GM21367 (cell line): ENCODE data around the gene KRT4.
"Not testable (repeated sequence)": the region's sequence is repeated elsewhere in the genome, so short reads cannot be mapped to it uniquely, and the experiment has no call there.

Experiments
- ATAC-seq: cut with Tn5 transposase; IDR thresholded peaks from one replicate; pipeline ENCODE4 v1.9.1; 2021; ENCODE audit not compliant: unreplicated experiment

KRT4 gene

DNA sequence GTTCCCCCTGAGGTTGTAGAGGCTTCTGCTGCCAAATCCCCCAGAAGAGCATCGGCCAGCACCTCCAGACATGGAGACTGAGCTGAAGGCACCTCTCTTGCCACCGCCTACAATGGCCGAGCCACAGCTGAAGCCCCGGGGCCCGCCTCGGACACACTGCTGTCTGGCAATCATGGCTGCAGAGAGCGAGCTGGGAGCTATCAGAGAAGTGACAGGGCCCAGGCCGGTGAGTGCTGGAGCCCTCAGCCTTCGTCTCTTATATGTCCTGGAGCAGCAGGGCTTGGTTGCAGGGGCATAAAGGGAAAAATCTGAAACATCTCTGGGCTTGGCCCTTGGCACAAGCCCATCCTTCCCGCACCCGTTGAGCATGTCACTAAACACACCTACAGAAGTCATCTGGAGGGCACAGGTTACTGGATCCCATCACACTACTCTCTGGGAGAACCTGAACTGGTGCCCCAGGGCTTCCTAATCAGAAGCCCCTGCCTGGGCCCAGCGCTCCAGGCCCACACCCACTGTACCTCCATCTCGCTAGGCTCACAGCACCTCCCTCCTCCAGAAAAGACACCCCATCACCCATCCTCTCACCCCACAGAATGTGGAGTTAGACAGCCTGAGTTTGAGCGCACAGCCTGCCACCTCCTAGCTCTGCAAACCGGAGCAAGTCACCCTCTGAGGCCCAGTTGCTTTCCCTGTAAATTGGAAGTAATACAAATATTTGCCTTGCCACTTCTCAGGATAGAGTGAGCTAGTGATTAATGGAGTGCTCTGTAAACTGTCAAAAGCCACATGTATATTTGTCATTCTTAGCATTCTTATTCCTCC, at the start of gene KRT4:
TSS of gene KRT4 (minus strand) at position 232 of the 825 bp plus-strand sequence. CDS start at position 174, 58 bp downstream.
- no peak for ATAC-seq

- no peak for ATAC-seq
Observed at GRCh38 chr12:52862023-52862422, 48.1 kb upstream of the KRT4 start.

DNA sequence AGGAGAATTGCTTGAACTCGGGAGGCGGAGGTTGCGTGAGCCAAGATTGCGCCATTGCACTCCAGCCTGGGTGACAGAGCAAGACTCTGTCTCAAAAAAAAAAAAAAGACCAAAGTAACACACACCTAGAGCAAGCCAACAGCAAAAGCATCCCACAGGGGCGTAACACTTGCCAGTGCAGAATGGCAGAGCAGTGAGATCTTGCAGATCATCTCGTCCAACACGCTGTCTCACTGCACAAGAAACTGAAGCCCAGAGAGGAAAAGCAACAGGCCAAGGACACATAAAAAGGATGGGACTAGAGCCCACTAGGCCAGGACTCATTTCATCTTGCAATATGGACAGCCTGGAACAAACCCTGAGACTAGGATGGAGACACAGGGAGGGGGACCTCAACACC, 47.6 kb upstream of the KRT4 start:
- no peak for ATAC-seq

DNA sequence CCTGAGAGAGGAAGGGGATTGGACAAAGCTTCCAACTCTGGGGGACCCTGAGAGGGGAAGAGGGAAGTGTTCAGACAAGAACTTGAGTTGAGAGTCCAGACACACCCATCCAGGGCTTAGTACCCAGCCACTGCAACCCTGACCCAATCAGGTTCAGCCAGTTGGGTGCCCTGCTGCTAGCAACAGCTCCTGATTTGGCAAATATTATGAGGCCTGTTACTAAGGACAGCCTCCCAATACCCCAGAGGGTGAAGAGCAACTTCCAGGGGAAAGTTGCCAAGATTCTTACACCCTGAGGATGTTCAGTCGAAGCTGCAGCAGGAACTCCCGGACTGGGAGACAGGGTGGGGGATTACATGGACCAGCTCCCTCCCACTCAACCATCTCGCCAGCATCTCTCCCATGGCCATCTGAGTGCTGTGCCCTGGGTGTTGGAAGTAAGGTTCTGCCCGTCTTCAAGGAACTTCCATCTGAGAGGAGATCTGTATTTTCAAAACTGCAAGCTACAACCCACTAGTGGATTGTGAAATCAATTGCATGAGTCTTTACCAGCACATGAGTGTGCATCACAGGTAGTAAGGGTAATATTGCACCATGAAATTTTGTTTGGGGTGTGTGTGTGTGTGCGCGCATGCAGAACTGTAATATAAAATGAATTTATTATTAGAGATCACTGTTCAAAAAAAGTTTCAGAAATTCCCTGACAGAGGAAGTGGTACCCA, 46.3 kb upstream of the KRT4 start:
- no peak for ATAC-seq

GRCh38 chr12:52857500-52857899, 43.6 kb upstream of the KRT4 start:
- no peak for ATAC-seq

- no peak for ATAC-seq
Observed at GRCh38 chr12:52856787-52857186, 42.9 kb upstream of the KRT4 start.

DNA sequence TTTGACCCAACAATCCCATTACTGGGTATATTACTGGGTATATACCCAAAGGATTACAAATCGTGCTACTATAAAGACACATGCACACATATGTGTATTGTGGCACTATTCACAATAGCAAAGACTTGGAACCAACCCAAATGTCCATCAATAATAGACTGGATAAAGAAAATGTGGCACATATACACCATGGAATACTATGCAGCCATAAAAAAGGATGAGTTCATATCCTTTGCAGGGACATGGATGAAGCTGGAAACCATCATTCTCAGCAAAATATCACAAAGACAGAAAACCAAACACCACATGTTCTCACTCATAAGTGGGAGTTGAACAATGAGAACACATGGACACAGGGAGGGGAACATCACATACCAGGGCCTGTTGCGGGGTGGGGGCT, 42.2 kb upstream of the KRT4 start:
- not testable (repeated sequence) for ATAC-seq

DNA sequence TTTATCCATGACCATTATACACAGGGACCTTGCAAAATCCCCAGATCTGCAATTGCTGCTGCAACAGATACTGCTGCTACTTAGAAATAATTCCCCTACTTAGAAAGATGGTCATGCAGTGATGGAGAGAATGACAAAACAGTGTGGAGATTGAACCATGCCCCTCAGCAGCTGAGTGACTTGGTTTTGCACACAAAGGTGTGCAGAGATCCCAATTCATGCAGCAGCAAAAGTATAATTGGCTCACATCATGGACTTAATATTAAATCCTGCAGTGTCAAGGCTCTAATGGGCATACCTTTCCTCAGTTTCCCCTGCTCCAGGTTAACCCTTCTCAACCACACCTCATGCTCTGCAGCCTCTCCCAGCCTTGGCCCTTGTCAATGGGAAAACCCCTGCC, 37.9 kb upstream of the KRT4 start:
- ATAC-seq: no peak

- ATAC-seq: no peak
Observed at GRCh38 chr12:52850681-52851080, 36.8 kb upstream of the KRT4 start.

GRCh38 chr12:52849511-52849910, 35.6 kb upstream of the KRT4 start:
- ATAC-seq: no peak

DNA sequence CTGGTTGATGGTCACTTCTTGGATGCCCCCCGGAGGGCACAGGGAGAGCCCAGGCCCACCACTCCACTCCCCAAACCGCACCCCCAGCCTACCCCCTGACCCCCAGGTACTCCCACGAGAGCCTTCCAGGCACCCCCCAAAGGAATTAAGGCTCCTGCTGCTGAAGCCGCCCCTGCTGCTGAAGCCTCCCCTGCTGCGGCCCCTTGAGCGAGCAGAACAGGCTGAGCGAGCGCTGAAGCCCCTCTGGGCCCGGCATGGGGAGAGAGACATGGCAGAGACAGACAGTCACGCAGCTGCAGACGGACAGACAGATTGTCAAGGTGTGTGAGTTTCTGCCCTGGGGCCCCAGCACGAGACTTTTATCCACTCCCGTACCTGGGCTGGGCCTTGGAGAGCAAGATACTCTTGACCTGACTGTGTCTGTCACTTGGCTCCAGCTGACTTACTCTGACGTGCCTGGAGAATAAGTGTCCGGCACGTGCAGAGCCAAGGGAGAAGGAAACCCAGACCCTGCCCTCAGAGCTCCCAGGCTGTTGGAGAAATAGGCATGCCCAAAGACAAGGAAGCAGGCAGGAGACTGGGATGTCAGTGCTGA, 34.8 kb upstream of the KRT4 start, which contains the start of gene KRT78:
TSS of gene KRT78 (minus strand) at position 334 of the 595 bp plus-strand sequence. CDS start at position 270, 64 bp downstream.
- no peak for ATAC-seq

DNA sequence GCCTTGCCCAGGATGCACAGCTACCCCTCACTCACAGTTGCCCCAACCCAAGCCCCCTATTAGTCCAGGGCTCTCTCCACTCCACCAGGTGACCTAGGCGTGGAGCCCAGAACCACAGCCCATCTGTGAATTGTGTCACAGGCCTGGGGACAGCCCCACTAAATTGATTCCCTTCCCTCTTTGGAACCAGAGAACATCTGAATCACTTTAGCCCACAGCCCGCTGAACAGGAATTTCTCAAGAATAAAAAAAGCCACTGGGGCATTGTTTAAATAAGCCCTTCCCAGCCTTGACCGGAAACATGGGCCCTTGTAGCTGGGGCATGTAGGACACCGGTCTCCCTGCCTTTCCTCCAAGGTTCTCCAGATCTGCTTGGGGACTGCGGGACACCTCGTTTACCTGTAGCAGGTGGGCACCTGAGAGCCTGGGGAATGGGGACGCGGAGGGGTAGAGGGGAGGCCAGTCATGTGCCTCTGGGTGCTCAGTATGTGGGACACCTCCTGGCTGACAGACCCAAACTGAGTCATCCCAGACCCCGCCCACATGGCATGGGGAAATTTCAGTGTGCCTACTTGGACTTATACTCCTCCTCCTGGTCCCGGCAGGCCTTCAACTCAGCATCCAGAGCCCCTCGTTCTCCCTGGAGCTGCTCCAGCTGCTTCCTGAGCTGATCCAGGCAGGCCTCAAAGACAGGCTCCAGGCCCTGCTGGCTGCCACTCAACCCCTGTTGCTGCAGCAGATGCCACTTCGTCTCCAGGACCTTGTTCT, 33.6 kb upstream of the KRT4 start:
- no peak for ATAC-seq

DNA sequence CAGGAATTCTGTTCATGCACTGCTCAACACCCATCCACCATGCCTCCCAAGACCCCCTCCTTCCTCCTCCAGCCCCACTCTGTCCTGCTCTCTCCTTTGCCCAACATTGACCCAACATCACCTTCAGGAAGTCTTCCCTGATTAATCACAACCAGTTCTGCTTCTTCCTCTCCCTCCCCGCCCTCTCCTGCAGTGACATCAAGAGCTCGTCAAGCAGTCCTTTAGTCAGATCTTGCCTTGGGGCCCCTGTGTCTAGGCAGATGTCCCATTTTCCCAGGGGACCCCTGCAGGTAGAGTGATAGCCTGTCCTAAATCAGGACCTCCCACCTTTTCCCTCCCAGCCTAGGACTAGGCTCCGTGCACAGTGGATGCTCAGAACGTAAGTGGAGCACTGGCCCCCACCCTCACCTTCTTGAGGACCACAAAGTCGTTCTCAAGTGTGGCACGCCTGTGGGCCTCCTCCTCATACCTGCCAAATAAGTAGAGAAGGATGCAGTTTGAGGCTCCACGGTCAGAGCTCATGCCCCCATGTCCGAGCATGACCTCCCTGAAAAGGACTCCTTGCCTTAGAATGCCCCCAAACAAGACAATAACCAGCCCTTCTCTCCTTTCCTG, 32.5 kb upstream of the KRT4 start:
- ATAC-seq: no peak

GRCh38 chr12:52845946-52846345, 32.0 kb upstream of the KRT4 start:
- no peak for ATAC-seq

- no peak for ATAC-seq
Observed at GRCh38 chr12:52844386-52844785, 30.5 kb upstream of the KRT4 start.

DNA sequence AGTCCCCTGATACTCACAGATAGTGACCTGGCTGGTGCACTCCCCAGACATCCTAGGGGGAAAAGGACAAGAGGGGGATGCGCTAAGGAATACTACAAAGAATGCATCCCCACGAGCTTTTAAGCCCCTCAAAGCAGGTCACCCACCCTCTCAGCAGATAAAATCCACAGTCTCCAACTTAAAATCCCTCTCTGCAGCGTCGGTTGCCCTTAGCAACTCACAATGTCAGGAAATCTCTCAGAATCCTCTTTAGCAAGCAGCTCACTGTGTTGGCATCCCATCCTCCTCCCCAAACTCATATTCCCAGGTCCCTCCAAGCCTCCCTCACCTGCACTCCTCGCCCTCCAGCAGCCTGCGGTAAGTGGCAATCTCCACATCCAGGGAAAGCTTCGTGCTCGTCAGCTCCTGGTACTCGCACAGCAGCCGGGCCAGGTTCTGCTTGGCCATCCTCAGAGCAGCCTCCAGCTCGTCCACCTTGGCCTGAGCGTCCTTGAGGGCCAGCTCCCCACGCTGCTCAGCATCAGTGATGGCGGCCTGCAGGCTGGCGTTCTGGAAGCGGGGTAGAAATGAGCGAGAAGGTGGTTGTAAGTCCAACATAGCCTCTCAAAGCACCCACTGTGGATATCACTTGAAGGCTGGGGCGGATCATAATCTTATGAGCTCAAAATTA, 25.7 kb upstream of the KRT4 start:
- no peak for ATAC-seq

GRCh38 chr12:52838609-52839435, 24.9 kb upstream of the KRT4 start:
- ATAC-seq: no peak

DNA sequence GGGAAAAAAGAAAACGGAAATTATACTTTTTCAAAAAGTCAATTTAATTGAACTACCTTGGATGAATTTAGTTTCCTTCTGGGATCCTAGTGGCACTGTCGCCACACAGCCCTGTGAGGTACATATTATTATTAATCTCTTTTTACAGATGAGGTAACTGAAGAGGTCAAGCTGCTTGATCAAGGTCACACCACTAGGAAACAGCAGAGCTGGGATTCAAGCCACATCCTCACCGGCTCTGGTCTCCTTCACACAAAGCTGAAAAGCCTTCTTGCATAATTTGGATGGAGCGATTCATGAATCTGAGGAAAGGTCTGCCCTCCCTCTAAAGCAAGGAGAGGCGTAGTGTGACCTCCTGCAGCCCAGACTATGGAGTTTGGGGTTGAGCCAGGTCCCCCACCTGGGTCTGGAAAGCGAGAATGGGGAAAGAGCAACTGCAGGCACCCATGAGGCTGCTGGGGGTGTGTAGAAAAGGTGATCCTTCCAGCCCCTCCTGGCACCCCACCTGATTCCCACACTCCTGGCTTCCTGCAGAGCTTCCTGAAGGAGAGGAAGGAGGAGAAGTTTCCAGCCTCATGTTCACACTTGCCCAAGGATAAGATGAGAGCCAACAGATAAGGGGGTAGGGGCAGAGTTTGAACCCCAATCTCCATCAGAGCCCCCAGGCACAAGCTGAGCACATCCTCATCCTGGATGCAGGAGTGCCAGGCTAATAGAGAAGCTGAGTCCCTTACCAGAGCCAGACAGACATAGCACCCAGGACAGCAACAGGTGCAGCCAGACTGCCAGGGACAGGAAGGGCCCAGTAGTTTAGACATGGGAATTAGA, 24.1 kb upstream of the KRT4 start:
- no peak for ATAC-seq

DNA sequence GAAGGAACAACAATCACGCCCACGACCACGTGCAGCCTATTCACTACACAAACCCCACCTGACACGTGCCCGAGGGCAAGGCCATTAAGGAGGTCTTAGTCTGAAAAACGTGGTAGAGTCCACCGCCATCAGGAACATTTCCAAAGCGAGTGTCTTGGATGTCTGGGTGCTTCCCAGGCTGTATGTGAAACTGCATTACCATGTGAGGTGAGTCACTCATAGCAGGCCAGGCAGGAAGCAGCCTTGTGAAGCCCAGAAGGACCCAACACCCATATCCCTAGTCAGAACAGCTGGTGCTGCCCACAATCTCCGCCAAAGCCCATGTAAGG, 23.5 kb upstream of the KRT4 start:
- ATAC-seq: no peak
